ENCODE data around the gene EPN3.

- TF ChIP-seq CTCF (conservative IDR thresholded peaks at IDR 0.05; ENCODE audit: low read length) (no peak), EZH2phosphoT487 (IDR thresholded peaks at IDR 0.05; ENCODE audit: borderline replicate concordance) (no peak)
These were observed 9.3 kb upstream of the EPN3 start for GRCh38 chr17:50523208-50523607.

Data from Loucy (cell line).